GM19328 (cell line): ENCODE results near the gene KSR2.
"Not testable (repeated sequence)": the region's sequence is repeated elsewhere in the genome, so short reads cannot be mapped to it uniquely, and the experiment has no call there.

Experiments
- ATAC-seq: cut with Tn5 transposase; IDR thresholded peaks from one replicate; pipeline ENCODE4 v1.9.1; 2021; ENCODE audit warnings: mild to moderate bottlenecking, moderate library complexity; ENCODE audit not compliant: unreplicated experiment

KSR2 gene

GRCh38 chr12:117892441-117892840 lies 76.3 kb downstream of the KSR2 start:
- ATAC-seq: no peak

- not testable (repeated sequence) for ATAC-seq
These were observed 77.5 kb downstream of the KSR2 start for GRCh38 chr12:117891265-117891664.

DNA sequence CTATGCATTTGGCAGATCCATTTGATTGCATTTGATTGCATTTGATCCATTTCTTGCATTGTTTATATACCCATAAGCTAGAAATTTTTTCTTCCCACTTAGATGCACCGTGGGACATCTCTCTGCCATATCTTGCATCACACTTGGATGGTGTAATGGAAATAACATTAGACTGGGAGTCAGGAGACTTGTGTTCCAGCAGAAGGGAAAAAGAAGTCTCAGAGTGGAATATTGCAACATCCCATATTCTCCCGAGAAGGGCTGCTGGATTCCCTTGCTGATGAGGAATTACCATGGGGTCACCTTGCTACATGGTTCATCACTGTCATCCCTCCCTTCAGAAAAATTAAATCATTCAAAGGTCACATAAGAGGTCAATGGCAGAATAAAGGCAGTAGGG lies 78.1 kb downstream of the KSR2 start:
- ATAC-seq: no peak

DNA sequence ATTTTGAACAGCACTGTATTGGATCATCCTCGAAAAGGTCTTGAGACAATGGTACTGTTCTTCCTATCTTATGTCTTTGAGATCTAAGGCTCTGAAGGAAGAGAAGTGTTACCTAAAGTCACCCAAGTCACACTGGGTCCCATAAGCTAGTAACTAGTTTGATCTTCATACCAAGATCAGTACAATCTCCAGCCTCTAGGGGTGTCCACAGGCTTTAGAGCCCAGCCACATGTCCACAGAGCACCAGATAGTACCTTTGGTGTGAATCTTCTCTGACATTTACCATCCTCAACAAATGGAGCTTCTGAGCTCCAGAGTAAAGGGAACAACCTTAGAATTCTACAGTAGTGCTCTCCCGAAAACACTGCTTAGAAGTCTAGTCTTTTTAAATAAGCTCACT lies 78.7 kb downstream of the KSR2 start:
- no peak for ATAC-seq

DNA sequence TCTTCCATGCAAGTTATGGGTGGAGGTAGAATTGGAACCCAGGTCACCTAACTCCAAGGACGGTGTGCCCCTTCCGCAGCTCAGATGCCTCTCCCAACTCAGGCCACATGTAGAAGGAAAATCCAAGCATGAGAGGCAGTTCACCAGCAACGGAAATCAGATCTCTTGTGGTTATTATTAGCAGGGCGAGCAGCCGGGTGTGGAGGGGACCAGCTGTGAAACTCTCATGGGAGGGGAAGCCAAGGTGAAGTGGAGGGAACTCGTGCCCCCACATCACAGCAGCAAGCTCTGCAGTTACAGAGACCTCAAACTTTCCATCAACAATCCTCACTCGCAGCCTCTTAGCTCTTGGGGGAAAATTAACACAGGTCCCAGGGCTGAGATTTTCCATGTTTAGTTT lies 79.7 kb downstream of the KSR2 start:
- no peak for ATAC-seq

GRCh38 chr12:117885211-117885610 lies 83.6 kb downstream of the KSR2 start:
- no peak for ATAC-seq

DNA sequence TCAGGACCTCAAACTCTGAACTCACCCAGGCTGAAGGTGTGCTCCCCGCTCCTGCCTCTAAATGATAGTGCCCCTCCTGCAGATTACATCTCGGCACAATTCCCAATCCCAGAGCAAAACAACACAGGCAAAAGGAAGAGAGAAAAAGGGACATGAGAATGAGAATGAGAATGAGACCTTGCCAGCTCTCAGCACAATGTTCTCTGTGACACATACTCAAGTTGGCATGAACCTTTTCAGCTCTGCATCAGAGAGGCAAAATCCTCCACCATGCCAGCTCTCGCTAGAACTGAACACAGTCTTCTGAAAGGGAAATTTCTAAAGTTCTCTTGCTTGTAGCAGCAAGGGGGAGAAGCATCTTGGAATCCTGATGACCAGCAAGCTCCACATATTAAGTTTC lies 84.6 kb downstream of the KSR2 start:
- ATAC-seq: no peak

DNA sequence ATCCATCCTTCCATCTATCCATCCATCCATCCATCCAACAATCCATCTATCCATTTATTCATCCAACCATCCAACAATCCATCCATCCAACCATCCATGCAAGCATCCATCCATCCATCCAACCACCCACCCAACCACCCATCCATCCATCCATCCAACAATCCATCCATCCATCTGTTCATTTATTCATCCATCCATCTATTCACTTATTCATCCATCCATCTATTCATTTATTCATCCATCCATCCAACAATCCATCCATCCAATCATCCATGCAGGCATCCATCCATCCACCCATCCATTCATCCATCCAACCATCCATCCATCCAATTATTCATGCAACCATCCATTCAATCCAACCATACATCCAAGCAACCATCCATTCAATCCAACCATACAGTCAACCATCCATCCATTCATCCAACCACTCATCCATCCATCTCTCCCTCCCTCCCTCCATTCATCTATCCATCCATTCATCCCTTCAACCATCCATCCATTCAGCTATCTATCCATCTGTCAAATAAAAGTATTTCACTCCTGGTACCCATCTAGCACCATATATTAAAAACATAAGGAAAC lies 86.1 kb downstream of the KSR2 start:
- no peak for ATAC-seq

DNA sequence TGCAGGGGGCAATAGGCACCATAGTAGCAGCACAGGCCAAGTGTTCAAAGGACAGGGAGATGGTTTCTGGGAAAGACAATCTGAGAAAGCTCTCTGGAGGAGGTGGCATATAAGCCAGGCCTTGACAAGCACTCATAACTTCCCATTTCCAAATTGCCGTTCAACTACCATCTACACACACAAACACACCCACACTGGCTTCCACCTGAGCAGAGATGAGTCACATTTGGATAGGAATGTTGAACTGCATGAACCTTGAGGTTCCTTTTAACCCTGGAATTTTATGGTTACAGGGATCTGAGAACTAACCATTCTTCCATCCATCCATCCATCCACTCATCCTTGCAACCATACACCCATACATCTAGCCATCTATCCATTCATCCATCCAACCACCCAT lies 86.6 kb downstream of the KSR2 start:
- ATAC-seq: no peak

- ATAC-seq: no peak
These were observed 87.3 kb downstream of the KSR2 start for GRCh38 chr12:117881517-117881916.

DNA sequence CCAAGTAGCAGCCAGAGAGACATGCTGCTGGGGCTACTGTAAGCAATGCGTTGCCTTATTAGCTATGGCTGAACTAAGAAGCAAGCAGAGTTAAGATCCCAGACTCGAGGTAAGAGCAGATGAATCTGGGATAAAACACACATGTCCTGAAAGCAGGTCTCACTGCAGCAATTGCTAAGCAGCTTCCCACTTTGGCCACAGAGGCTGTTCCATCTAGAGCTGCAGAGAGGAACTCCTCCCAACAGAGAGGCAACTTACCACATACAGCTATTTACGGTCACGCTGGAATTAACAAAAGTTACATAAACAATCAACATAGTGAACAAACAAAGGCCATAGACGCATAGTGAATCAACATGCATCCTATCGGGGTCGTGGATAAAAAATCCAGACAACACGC lies 90.2 kb downstream of the KSR2 start:
- no peak for ATAC-seq

DNA sequence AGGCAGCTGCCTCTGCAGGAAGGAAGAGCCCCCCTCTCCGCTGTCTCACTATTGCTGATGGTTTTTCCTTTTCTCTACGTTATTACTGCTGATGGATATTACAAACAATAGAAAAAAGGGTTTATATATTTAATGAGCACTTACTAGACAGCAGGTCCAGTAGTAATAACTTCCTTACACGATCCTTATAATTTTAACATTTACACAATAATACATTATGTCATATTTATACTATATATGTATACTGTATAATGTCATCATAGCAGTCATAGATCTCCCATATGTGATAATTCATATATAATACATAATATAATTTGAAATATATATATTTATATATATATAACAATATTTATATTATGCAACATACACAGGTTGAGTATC lies 92.4 kb downstream of the KSR2 start:
- no peak for ATAC-seq

GRCh38 chr12:117875744-117876435 lies 92.9 kb downstream of the KSR2 start:
- ATAC-seq: no peak

- no peak for ATAC-seq
These were observed 93.9 kb downstream of the KSR2 start for GRCh38 chr12:117874842-117875434.

GRCh38 chr12:117874198-117874597 lies 94.6 kb downstream of the KSR2 start:
- not testable (repeated sequence) for ATAC-seq

DNA sequence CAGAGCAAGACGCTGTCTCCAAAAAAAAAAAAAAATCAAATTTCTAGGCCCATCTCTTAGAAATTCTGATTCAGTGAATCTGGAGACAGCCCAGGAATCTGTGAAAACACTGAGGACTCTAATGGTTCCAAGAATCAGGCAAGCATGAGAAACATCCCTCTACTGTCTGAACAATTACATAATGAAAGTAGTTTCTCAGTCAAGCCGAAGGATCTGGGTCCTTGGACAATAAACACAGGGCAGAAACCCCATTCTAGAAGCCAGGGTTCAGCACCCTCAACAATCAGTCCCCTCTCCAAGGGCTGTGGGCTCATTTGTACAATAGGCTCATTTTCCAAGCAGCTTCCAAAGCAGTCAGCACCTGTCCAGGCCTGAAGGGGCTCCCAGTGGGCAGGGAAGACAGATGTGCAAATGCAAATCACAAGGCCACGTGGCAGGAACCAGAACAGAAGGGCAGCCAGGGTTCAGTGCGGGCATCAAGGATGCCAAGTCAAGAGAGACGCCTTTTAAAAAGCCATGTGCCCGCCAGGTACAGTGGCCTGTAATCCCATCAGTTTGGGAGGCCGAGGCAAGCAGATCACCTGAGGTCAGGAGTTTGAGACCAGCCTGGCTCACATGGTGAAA lies 96.1 kb downstream of the KSR2 start:
- no peak for ATAC-seq

- no peak for ATAC-seq
These were observed 99.2 kb downstream of the KSR2 start for GRCh38 chr12:117869551-117869950.

DNA sequence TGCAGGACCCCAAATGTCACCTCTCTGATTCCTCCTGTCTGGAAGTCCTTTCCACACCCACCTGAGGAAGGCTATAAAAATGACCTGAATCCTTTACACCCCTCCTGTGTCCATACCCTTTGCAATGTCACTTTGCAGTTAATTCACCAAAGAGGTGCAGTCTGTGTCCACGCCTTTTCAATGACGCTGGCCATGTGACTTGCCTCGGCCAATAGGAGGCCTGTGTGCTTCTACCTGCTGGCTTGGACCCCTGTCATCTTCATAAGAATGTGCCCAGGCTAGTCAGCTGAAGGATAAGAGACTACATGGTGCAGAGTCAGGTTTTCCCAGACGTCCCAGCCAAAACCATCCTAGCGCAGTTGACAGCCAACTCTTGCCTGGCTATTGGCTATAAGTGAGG lies 101.4 kb downstream of the KSR2 start:
- no peak for ATAC-seq

DNA sequence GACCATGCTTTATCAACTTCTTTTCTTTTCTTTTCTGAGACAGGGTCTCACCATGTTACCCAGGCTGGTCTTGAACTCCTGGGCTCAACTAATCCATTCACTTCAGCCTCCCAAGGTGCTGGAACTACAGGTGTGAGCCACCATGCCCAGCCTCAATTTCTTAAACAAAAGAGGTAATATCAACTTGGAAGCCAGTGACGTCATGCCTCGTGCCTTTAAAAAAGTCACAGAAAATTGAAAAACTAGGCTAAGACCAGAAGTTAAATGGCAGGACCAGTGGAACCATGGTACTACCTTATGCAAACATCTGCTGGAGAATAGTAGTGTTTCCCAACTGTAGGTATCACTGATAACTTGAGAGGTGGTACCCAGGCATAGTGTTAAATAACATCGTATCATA lies 103.3 kb downstream of the KSR2 start:
- ATAC-seq: no peak

- ATAC-seq: no peak
These were observed 105.6 kb downstream of the KSR2 start for GRCh38 chr12:117863002-117863709.

- no peak for ATAC-seq
These were observed 107.1 kb downstream of the KSR2 start for GRCh38 chr12:117861691-117862090.
